CD4-positive, alpha-beta T cell treated with Interleukin-2 at 100 ng/mL for 4 hours (primary cell): ENCODE results near the gene NCK2.

Experiments
- DNase-seq: peaks from one replicate; pipeline ENCODE4 v3.0.0-alpha.2; 2020; ENCODE audit warnings: low spot score

The NCK2 gene

DNA sequence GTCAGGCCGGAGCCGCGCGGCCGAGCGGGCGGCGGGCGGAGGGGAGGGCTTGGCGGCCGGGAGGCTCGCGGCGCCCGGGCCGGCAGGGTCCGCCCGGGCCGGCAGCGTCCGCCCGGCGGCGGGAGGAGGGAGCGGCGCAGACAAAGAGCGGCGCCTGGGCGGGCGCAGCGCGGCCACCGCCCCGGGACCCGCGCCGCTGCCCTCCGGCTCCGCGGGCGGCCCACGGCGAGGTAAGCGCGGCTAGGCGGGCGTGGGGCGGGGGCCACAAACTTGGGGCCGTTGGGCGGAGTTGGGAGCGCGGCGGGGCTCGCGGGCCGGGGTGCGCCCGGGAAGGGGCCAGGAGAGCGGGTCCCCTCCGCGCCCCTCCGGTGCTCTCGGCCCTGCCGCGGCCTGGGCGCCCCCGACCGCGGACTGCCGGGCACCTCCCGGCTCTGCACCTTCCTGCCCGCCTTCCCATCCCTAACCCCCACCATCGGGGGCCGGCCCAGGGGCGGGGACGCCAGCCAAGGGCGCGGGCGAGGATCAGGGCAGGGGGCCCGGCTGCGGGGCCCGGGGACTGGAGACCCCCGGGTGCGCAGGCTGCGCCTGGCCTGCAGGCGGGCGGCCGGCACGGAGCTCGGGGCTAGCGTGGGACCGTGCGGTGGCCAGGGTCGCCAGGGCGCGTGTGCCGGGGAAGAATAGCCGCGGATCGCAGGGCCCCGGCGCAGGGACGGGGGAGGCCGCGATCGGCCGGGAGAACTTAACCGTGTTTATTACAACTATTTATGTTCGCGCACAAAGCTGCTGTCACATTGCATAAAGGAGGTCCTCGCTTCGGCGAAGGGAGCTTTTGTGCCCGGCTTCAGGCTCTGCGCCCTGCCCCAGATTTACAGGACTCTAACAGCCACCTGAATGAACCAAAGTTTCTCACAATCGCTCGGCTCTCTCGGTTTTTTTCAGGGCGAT, at the start of gene NCK2:
NCK2 (plus strand) TSS at position 4 of the 945 bp plus-strand sequence. CDS start 110,152 bp downstream, outside the sequence.
- no peak for DNase-seq

DNA sequence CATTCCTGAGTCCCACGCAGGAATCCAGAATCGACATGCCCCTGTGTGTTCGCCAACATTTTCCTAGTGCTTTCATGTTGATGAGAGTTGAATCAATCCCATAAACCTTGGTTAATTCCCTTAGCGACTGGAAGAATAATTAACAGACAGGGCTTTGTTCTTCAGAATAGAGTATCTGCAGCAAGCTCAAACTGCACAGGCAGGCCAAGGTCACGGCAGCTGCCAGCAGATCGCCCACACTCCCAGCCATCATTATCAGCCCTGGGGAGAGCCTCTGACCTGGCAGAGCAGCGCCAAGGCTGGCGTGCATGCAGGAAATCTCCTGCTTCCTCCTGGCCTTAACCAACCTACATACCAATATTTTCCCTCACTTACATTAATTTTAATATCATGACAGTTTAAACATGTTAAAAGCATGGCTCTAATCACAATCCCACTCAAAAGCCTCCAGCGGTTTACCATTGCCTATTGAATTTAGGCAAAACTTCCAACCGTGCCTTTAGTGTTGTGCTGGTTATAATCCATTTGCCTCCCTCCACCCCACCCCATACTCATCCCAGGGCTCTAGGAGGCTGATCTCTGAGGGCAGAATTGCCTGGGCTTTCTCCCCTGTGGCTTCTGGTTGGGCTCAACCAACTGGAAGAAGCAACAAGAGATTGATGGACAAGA, 46.8 kb upstream of the NCK2 start:
- no peak for DNase-seq

GRCh38 chr2:105698820-105699219, 45.9 kb upstream of the NCK2 start:
- DNase-seq, result no peak

DNA sequence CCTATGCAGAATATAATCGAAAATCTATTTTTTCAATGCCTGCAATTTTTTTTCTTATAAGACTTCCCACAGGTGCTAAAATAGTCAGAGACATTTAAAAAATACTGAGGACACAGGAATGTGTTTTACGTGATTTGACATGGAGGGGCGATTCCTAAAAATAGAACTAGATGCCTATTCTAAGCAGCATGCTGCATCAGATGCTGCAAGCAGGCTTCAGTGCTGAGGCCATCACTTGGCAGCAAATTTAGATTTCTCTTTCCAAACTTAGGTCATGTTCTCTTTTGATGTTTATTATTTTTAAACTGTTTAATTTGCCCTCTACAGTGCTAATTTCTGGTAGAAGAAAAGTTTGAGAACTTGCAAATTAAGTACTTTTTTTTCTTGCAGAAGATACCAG, 43.7 kb upstream of the NCK2 start:
- no peak for DNase-seq

- no peak for DNase-seq
These were observed 36.0 kb upstream of the NCK2 start for GRCh38 chr2:105708697-105709096.

DNA sequence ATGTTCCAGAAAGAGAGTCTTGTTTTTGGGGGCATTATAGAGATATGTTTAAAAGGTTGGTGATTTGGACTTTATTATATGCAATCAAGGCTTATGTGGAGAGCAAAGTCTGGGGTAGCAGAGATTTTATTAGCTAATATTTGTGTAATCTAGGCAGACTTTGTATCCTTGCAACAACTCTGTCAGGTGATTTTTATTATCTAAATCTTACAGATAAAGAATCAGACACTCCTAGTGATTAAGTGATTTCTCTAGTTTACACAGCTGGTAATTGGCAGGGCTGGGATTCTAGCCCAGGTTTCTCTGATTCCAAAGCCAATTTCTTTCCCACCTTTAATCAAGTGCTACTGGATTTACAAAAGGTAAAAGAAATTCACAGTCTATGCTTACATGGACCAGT, 33.3 kb upstream of the NCK2 start:
- DNase-seq, result no peak

GRCh38 chr2:105712166-105712915, 32.4 kb upstream of the NCK2 start:
- DNase-seq, result no peak

DNA sequence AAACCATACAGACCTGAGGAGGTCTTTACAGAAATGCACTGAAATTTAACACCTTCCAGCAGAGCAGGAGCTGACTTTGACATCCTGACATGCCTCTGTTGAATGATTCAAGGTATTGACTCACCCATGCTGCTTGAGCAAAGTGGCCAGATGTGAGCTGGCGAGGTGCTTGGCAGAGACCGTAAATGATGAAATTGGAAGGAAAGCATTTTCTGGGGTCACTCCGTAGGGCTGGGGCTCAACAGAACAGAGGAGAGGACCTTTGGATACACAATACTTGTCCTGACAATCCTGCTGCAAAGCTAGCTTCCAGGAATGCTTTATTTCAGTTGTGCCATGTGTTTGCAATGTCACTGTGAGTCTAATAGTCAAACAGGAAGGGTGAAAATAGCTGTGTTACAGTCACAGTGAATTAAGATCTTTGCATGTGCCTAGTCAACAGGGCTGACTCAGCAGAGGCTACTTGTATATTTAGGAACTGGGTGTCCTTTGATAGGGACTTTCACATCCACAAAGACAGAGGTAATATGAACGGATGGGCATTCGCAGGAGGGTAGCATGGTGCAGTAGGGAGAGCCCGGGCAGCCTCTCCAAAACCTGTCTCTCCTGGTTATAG, 31.6 kb upstream of the NCK2 start:
- no peak for DNase-seq

DNA sequence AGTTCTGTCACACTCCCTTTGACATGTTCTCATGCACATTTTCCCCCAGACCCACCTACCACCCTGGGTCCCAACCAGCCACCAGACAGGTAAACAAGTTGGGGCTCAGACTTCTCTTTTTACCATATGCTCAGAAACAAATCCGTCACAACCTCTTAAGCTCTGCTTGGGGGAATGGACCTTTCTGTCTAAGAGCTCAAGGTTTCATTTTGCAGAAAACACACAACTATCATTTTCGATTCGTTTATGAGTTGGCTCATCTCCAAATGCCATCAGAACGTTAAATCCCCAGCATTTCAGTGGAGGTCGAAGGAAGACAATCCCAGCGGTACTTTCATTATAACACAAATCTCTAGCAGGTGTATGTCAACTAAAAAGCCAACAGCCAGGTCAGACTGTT, 30.6 kb upstream of the NCK2 start:
- DNase-seq, result no peak

- no peak for DNase-seq
These were observed 25.7 kb upstream of the NCK2 start for GRCh38 chr2:105718846-105719481.

- DNase-seq, result no peak
These were observed 22.7 kb upstream of the NCK2 start for GRCh38 chr2:105721991-105722511.

GRCh38 chr2:105722726-105723297, 21.9 kb upstream of the NCK2 start:
- no peak for DNase-seq

GRCh38 chr2:105723431-105723830, 21.3 kb upstream of the NCK2 start:
- no peak for DNase-seq

DNA sequence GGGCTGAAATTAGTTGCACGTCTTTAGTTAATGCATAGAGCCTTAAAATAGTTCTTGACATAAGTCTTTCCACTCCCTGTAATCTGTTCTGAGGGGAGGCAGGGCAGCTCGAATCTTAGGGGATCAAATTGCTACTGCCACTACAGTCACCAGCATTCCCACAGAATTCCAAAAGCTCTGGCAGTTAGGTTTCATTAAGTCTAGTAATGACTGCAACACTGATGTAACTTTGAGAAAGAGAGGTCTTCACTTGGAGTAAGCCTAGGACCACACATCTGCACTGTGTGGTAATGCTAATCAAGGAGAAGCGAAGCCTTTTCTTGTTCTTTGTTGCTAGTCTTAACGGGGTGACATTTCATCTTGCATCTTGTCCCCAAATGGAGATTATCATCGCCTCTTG, 19.3 kb upstream of the NCK2 start:
- no peak for DNase-seq

DNA sequence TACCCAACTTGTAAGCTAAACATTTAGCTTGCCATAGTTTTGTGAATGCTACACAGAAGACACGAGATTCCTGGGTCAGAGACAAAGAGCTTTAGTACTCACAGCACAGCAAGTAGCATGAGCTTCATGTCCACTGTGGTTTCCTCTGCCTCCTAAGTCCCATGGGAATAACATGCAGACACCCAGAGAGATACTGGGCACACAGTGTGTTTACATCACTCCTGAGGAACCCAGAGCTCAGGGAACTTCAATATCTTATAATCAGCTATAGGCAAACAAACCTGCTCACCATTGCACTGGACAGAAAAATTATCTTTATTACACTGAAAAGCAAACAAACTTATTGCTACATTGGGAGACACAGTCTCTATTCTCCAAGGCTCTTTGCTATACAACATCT, 14.5 kb upstream of the NCK2 start:
- DNase-seq, result no peak

- DNase-seq, result no peak
These were observed 13.2 kb upstream of the NCK2 start for GRCh38 chr2:105731511-105731910.

GRCh38 chr2:105732101-105732500, 12.6 kb upstream of the NCK2 start:
- DNase-seq, result no peak

- DNase-seq, result no peak
These were observed 11.6 kb upstream of the NCK2 start for GRCh38 chr2:105732955-105733607.

DNA sequence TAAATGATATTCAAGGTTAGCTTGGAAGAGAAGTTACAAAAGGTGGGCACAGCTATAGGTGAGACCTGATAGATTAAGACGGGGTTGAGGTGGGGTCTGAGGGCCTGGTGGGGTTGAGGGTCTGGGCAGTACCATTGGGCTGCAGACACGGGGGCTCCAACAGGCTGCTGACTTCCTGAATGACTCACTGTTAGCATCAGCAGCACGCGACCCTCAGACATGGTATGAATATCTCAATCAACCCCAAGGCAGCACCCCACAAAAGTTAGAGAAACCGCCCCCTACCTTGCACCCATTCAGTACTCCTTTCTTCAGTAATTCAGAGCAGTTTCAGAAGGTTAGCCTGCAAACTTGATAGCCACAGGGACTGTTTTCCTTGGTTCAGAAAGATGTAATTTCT, 10.8 kb upstream of the NCK2 start:
- DNase-seq, result no peak

- DNase-seq, result no peak
These were observed 9.8 kb upstream of the NCK2 start for GRCh38 chr2:105734762-105735538.
